ENCODE results near the gene ATF2.

DNA sequence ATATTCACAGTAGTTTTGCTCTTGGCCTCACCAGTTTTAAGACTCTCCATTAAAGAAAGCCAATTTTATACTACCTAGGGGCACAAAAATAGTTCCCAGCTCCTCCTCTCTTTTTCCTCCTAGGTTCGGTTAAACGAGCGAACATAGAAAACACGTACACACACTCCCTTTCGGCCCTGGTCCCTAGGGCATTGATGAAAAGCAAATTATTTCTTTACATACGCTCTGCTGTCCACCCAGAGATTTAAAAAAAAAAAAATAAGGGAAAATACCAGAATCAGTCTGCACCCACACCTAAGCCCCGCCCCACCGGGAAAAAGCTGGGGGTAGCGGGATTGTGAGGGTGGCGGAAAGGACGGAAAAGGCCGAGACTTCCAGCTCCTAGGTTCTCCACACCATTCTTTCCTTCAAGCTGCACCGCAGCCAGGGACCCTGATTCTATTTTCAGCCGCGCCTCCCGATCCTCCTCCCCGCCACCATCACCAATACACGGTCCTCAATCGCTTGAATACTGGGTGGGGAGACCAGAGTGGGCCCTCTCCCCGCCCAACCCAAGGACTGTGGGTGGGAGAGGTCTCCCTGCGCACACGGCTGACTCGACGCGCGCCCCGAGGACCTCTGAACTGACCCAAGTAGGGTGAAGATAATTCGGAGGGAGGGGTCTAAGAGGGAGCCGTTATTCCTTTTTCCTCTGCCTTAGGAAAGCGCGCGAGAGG, 769 bp downstream of the ATF2 start:
- TF ChIP-seq POLR2A (IDR thresholded peaks at IDR 0.05) (no peak), POLR2AphosphoS5 (IDR thresholded peaks at IDR 0.05) (no peak)

All from sigmoid colon (tissue), 4 donors.